ENCODE results near the gene UGT2A2. TPM values are rescaled to one million over a fixed set of nuclear protein-coding genes. Genes with fewer than 3 reads are reported as not detected.

Gene UGT2A2
- total RNA-seq, 1 donor from 2014 or later = not detected

DNA sequence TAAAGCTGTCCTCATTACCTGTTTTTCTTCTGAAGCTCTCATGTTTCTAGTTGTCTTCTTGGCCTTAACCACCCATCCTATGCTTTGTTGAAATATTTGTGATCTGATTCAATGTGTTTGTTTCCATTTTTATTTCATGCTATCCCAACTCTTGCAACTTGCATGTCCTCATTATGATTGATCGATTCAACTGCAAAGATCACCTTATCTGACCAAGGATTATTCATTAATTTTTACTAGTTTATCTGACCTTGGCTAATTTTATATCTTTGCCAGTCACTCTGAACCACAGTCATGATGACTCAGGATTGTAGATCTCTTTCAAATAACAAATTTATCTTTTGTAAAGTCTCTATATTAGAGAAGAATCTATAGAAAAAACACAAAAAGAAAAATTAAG lies 70.7 kb downstream of the UGT2A2 start:
- H3K4me2 ChIP-seq = no peak overlapping the region
- H3F3A ChIP-seq (ENCODE audit: low read depth) = no peaks in the 10 kb centered on the region
- no peaks in the 10 kb centered on the region for H3K9me3 ChIP-seq (ENCODE audit: low read depth)
- no peaks in the 10 kb centered on the region for H3K4me1 Mint-ChIP-seq
- no peaks in the 10 kb centered on the region for H3K36me3 Mint-ChIP-seq
- no peaks in the 10 kb centered on the region for H3K9me3 Mint-ChIP-seq
- H3K27me3 Mint-ChIP-seq (ENCODE audit: insufficient read depth, low read depth) = no peaks in the 10 kb centered on the region
- H2AFZ ChIP-seq (replicated peaks) = no peak overlapping the region
- H3K4me3 Mint-ChIP-seq = no peak overlapping the region
- H3K9ac ChIP-seq = no peak overlapping the region
- no peak overlapping the region for H3K27ac ChIP-seq
- no peak for TF ChIP-seq EZH2phosphoT487 (IDR thresholded peaks at IDR 0.05)
- H3K27ac Mint-ChIP-seq = no peak overlapping the region
- H3K4me1 ChIP-seq = no peaks in the 10 kb centered on the region
- H3K79me2 ChIP-seq (ENCODE audit: low read depth) = no peaks in the 10 kb centered on the region
- no peaks in the 10 kb centered on the region for H4K20me1 ChIP-seq (ENCODE audit: low read depth)
- H3K27me3 ChIP-seq = no peaks in the 10 kb centered on the region
- H3K36me3 ChIP-seq = no peaks in the 10 kb centered on the region
- no peak overlapping the region for H3K4me3 ChIP-seq
- no peak for DNase-seq (ENCODE audit: low spot score)

DNA sequence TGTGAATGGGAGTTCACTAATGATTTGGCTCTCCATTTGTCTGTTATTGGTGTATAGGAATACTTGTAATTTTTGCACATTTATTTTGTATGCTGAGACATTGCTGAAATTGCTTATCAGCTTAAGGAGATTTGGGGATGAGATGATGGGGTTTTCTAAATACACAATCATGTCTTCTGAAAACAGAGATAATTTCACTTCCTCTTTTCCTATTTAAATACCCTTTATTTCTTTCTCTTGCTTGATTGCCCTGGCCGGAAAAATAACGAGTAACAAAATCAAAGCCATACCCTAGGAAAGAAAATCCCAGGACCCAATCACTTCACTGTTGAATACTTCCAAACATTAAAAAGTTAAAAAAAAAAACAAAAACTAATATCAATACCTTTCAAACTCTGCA lies 76.0 kb downstream of the UGT2A2 start:
- Histone ChIP-seq H3K9me3 (ENCODE audit: low read depth) (no peaks in the 10 kb centered on the region), H3K27ac (no peak overlapping the region), H4K20me1 (ENCODE audit: low read depth) (no peaks in the 10 kb centered on the region), H3K4me1 (no peaks in the 10 kb centered on the region), H3K27me3 (no peaks in the 10 kb centered on the region), H3K79me2 (ENCODE audit: low read depth) (no peaks in the 10 kb centered on the region), H3K4me3 (no peak overlapping the region), H3K9ac (no peak overlapping the region), H2AFZ (replicated peaks) (no peak overlapping the region), H3K36me3 (no peaks in the 10 kb centered on the region), H3F3A (ENCODE audit: low read depth) (no peaks in the 10 kb centered on the region), H3K4me2 (no peak overlapping the region)
- Mint-ChIP-seq H3K27me3 (ENCODE audit: insufficient read depth, low read depth) (no peaks in the 10 kb centered on the region), H3K4me1 (no peaks in the 10 kb centered on the region), H3K4me3 (no peak overlapping the region), H3K27ac (no peak overlapping the region), H3K36me3 (no peaks in the 10 kb centered on the region), H3K9me3 (peaks cover 2% of the 10 kb centered on the region)
- no peak for DNase-seq (ENCODE audit: low spot score)
- TF ChIP-seq, protein P1, sequence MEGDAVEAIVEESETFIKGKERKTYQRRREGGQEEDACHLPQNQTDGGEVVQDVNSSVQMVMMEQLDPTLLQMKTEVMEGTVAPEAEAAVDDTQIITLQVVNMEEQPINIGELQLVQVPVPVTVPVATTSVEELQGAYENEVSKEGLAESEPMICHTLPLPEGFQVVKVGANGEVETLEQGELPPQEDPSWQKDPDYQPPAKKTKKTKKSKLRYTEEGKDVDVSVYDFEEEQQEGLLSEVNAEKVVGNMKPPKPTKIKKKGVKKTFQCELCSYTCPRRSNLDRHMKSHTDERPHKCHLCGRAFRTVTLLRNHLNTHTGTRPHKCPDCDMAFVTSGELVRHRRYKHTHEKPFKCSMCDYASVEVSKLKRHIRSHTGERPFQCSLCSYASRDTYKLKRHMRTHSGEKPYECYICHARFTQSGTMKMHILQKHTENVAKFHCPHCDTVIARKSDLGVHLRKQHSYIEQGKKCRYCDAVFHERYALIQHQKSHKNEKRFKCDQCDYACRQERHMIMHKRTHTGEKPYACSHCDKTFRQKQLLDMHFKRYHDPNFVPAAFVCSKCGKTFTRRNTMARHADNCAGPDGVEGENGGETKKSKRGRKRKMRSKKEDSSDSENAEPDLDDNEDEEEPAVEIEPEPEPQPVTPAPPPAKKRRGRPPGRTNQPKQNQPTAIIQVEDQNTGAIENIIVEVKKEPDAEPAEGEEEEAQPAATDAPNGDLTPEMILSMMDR (IDR thresholded peaks at IDR 0.05) = no peak
- TF ChIP-seq EZH2phosphoT487 (IDR thresholded peaks at IDR 0.05) (no peak), EZH2 (IDR thresholded peaks at IDR 0.05) (no peak)

DNA sequence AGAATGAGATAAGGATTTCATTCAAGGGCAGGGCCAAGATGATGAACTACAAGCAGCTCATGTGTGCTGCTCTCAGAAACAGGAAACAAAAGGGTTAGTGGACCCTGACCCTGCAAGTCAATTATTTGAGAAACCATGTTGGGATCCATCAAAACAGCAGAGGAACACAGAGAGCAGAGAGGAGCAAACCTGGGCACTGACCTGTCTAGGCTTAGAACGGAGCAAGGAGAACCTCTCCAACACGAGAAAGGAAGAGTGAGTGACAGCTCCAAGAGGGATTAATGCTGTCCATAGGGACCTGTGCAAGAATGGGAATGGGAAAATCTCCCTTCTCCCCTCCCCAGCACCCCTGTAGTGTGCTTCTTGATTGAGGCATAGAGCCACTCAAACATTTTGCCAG lies 89.8 kb downstream of the UGT2A2 start:
- TF ChIP-seq, protein P1 (IDR thresholded peaks at IDR 0.05) = no peak
- no peak for TF ChIP-seq EZH2 (IDR thresholded peaks at IDR 0.05)
- no peak for TF ChIP-seq EZH2phosphoT487 (IDR thresholded peaks at IDR 0.05)
- Histone ChIP-seq H3K79me2 (ENCODE audit: low read depth) (no peaks in the 10 kb centered on the region), H4K20me1 (ENCODE audit: low read depth) (no peaks in the 10 kb centered on the region), H2AFZ (replicated peaks) (no peak overlapping the region), H3F3A (ENCODE audit: low read depth) (no peaks in the 10 kb centered on the region), H3K4me3 (no peak overlapping the region), H3K27ac (no peak overlapping the region), H3K9ac (no peak overlapping the region), H3K27me3 (no peaks in the 10 kb centered on the region), H3K4me2 (no peak overlapping the region), H3K9me3 (ENCODE audit: low read depth) (no peaks in the 10 kb centered on the region), H3K4me1 (no peaks in the 10 kb centered on the region), H3K36me3 (no peaks in the 10 kb centered on the region)
- H3K27ac Mint-ChIP-seq = no peak overlapping the region
- no peaks in the 10 kb centered on the region for H3K27me3 Mint-ChIP-seq (ENCODE audit: insufficient read depth, low read depth)
- DNase-seq (ENCODE audit: low spot score) = no peak
- peaks cover 18% of the 10 kb centered on the region for H3K4me1 Mint-ChIP-seq
- H3K9me3 Mint-ChIP-seq = no peaks in the 10 kb centered on the region
- H3K36me3 Mint-ChIP-seq = no peaks in the 10 kb centered on the region
- no peak overlapping the region for H3K4me3 Mint-ChIP-seq

DNA sequence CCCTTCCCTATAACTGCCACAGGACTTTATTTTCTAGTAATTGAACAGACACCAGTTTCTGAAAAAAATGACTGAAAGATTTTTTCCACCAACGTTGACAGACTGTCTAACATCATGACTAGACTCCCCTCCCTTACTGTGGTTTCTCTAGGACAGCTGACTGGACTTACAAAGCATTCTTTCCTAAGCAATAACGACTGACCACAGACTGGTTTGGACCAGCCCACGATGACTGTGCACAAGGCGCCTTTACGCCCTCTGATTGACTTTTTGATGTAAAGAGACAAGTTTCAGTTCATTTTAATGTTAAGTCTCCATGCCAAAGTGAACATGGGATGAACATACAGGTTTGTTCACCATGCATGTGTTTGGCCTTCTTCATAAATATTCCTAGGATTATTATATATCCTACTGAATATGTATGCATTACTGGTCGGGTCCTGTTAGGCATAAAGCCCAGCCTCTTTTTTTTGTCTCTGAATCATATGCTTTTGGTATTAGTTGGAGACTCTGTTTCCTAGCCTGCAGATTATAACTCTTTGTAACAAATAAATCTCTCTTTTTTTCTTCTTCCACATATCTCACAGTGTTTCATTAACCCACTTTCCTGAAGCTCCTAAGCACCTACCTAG lies 93.2 kb downstream of the UGT2A2 start:
- Histone ChIP-seq H3F3A (ENCODE audit: low read depth) (no peaks in the 10 kb centered on the region), H4K20me1 (ENCODE audit: low read depth) (no peaks in the 10 kb centered on the region), H3K4me2 (no peak overlapping the region), H3K9ac (no peak overlapping the region), H3K9me3 (ENCODE audit: low read depth) (no peaks in the 10 kb centered on the region), H3K27me3 (no peaks in the 10 kb centered on the region), H3K4me1 (no peaks in the 10 kb centered on the region), H3K79me2 (ENCODE audit: low read depth) (no peaks in the 10 kb centered on the region), H3K4me3 (no peak overlapping the region), H2AFZ (replicated peaks) (no peak overlapping the region), H3K27ac (no peak overlapping the region), H3K36me3 (no peaks in the 10 kb centered on the region)
- Mint-ChIP-seq H3K9me3 (no peaks in the 10 kb centered on the region), H3K4me3 (no peak overlapping the region), H3K27me3 (ENCODE audit: insufficient read depth, low read depth) (no peaks in the 10 kb centered on the region), H3K27ac (no peak overlapping the region), H3K4me1 (peaks cover 18% of the 10 kb centered on the region), H3K36me3 (no peaks in the 10 kb centered on the region)
- TF ChIP-seq, protein P1 (IDR thresholded peaks at IDR 0.05) = no peak
- TF ChIP-seq EZH2 (IDR thresholded peaks at IDR 0.05) (no peak), EZH2phosphoT487 (IDR thresholded peaks at IDR 0.05) (no peak)
- DNase-seq (ENCODE audit: low spot score) = no peak
